Esophagus muscularis mucosa (tissue), 4 donors: ENCODE results near the gene CARF. TPM values are rescaled to one million over a fixed set of nuclear protein-coding genes. Genes with fewer than 3 reads are reported as not detected.
"Not testable (repeated sequence)": the region's sequence is repeated elsewhere in the genome, so short reads cannot be mapped to it uniquely, and the experiment has no call there.

Experiments used
- DNase-seq: peaks from one replicate; pipeline ENCODE4 v3.0.0-alpha.2; 2017; ENCODE audit errors: extremely low spot score
- H3K27ac ChIP-seq, 4 donors: fragments of 200-600 bp; sonication (generic); replicated peaks in 1 of 4; 1 replicate in 3 of 4; 2 replicates in 1 of 4; pipeline ENCODE4 v1.5.1; 2016 to 2019; ENCODE audit warnings: mild to moderate bottlenecking in 1 of 4
- H3K27me3 ChIP-seq, 4 donors: fragments of 200-600 bp; sonication (generic); one replicate each; pipeline versions ENCODE4 v1.5.1 to v1.6.0; 2016 to 2019
- H3K36me3 ChIP-seq, 4 donors: fragments of 200-600 bp; sonication (generic); one replicate each; pipeline ENCODE4 v1.5.1; 2016 to 2019
- H3K4me1 ChIP-seq, 4 donors: fragments of 200-600 bp; sonication (generic); one replicate each; pipeline ENCODE4 v1.5.1; 2016 to 2019
- H3K4me3 ChIP-seq, 4 donors: fragments of 200-600 bp; sonication (generic); 1 replicate in 2 of 4; 2 replicates in 2 of 4; pipeline ENCODE4 v1.5.1; 2016 to 2019; ENCODE audit warnings: mild to moderate bottlenecking in 4 of 4, moderate library complexity in 1 of 4
- H3K9me3 ChIP-seq, 4 donors: fragments of 200-600 bp; sonication (generic); 1 replicate in 3 of 4; 2 replicates in 1 of 4; pipeline ENCODE4 v1.5.1; 2016 to 2019
- CTCF ChIP-seq, 3 experiments: fragments of 200-600 bp in 2 of 3; fragments of 450-650 bp in 1 of 3; sonication (generic) in 2 of 3; IDR thresholded peaks; one replicate each; pipeline ENCODE4 v1.5.1; 2017 to 2019; ENCODE audit warnings: antibody characterized with exemption in 3 of 3, mild to moderate bottlenecking in 2 of 3, moderate library complexity in 1 of 3
- EP300 ChIP-seq: sonication (generic); formaldehyde crosslinking; IDR thresholded peaks from one replicate; pipeline ENCODE4 v1.6.1; 2017; ENCODE audit warnings: antibody characterized with exemption
- POLR2A ChIP-seq: fragments of 450-650 bp; IDR thresholded peaks from one replicate; pipeline ENCODE4 v1.6.1; 2017; ENCODE audit warnings: antibody characterized with exemption, moderate library complexity, mild to moderate bottlenecking, low read depth
- POLR2AphosphoS5 ChIP-seq, 2 donors: sonication (generic); formaldehyde crosslinking; IDR thresholded peaks; one replicate each; pipeline ENCODE4 v1.6.1; 2017; ENCODE audit warnings: antibody characterized with exemption in 2 of 2
- WGBS: methylation state at CpG from one replicate; pipeline ENCODE4 v1.1.5; 2018; 5-methylcytosine and 5-hydroxymethylcytosine counted together
- intact Hi-C: fragments of 100-400 bp; cut with DNase I; formaldehyde crosslinking; loops from one replicate; pipeline ENCODE4 v1.15.1; 2023
- total RNA-seq, 4 donors: library from RNA; depleted of rRNA; stranded (reverse); fragments of >200 nt; gene quantifications; one replicate each; pipeline versions ENCODE4 v1.1.0 to v1.2.1, GENCODE V29; 2016

Gene CARF
- total RNA-seq, 4 donors from 2014 or later = 8.0 to 16.6 (median 12.8) TPM

GRCh38 chr2:202909394-202910192 is 2.5 kb upstream of the CARF start:
- no peak for DNase-seq
- H3K9me3 ChIP-seq = no peaks in the 10 kb centered on the region
- peaks cover 16 to 29% (median 27%) of the 10 kb centered on the region in 4 donors for H3K4me1 ChIP-seq
- WGBS = 91% methylated on average over 6 of the region's 6 CpGs
- no peak for TF ChIP-seq CTCF (IDR thresholded peaks at IDR 0.05)
- no peak for TF ChIP-seq POLR2A
- TF ChIP-seq POLR2AphosphoS5 (IDR thresholded peaks at IDR 0.05) = no peak
- TF ChIP-seq EP300 = no peak
- peaks cover 0 to 19% (median 5%) of the 10 kb centered on the region in 4 donors for H3K36me3 ChIP-seq
- intact Hi-C loops = no loop called here
- H3K27ac ChIP-seq = no peak overlapping the region
- H3K27me3 ChIP-seq = no peaks in the 10 kb centered on the region
- no peak overlapping the region for H3K4me3 ChIP-seq

GRCh38 chr2:202910250-202910649 is 1.8 kb upstream of the CARF start:
- H3K27me3 ChIP-seq, H3K9me3 ChIP-seq, DNase-seq, intact Hi-C loops, H3K27ac ChIP-seq: not testable (repeated sequence)
- 92% methylated on average over 5 of the region's 5 CpGs for WGBS
- peaks cover 16 to 29% (median 27%) of the 10 kb centered on the region in 4 donors for H3K4me1 ChIP-seq
- H3K4me3 ChIP-seq = peak overlapping the region in 3 of 4 donors; percentile 65 to 78 (median 75)
- H3K36me3 ChIP-seq = peaks cover 0 to 19% (median 4%) of the 10 kb centered on the region in 4 donors

- TF ChIP-seq EP300 (no peak), POLR2AphosphoS5 (IDR thresholded peaks at IDR 0.05) (no peak), POLR2A (no peak), CTCF (IDR thresholded peaks at IDR 0.05) (no peak)
- 14% methylated on average over 3 of the region's 3 CpGs for WGBS
Measured at GRCh38 chr2:202910698-202911097, 1.4 kb upstream of the CARF start.

GRCh38 chr2:202911203-202911511 is 918 bp upstream of the CARF start:
- Histone ChIP-seq H3K27me3 (no peaks in the 10 kb centered on the region), H3K4me1 (peaks cover 16 to 29% (median 27%) of the 10 kb centered on the region in 4 donors), H3K36me3 (peaks cover 0 to 13% (median 0%) of the 10 kb centered on the region in 4 donors), H3K9me3 (no peaks in the 10 kb centered on the region), H3K4me3 (peak overlapping the region; percentile 65 to 78 (median 73)), H3K27ac (peak overlapping the region; percentile 79 to 93 (median 88))
- no peak for DNase-seq
- TF ChIP-seq EP300 (no peak), CTCF (IDR thresholded peaks at IDR 0.05) (no peak), POLR2AphosphoS5 (IDR thresholded peaks at IDR 0.05) (no peak), POLR2A (no peak)
- 0% methylated on average over 8 of the region's 8 CpGs for WGBS
- intact Hi-C loops = no loop called here

More at GRCh38 chr2:202910698-202911097, 1.4 kb upstream of the CARF start:
- no peak for DNase-seq
- Histone ChIP-seq H3K36me3 (peaks cover 0 to 15% (median 2%) of the 10 kb centered on the region in 4 donors), H3K4me3 (peak overlapping the region; percentile 65 to 78 (median 73)), H3K9me3 (no peaks in the 10 kb centered on the region), H3K4me1 (peaks cover 16 to 29% (median 27%) of the 10 kb centered on the region in 4 donors), H3K27ac (peak overlapping the region in 1 of 4 donors; percentile 93), H3K27me3 (no peaks in the 10 kb centered on the region)
- intact Hi-C loops = no loop called here

- DNase-seq = not testable (repeated sequence)
Measured at GRCh38 chr2:202912342-202913201, 497 bp downstream of the CARF start.

More at GRCh38 chr2:202912342-202913201, 497 bp downstream of the CARF start:
- H3K9me3 ChIP-seq, H3K36me3 ChIP-seq, intact Hi-C loops, H3K27me3 ChIP-seq: not testable (repeated sequence)
- Histone ChIP-seq H3K4me3 (peak overlapping the region; percentile 65 to 78 (median 73)), H3K4me1 (peaks cover 16 to 29% (median 27%) of the 10 kb centered on the region in 4 donors), H3K27ac (peak overlapping the region; percentile 79 to 93 (median 88))
- 4% methylated on average over 11 of the region's 49 CpGs for WGBS
